Stimulated activated CD8-positive, alpha-beta memory T cell treated with anti-CD3 and anti-CD28 coated beads, Interleukin-4, amount 100 ng/mL, for 24 hours (primary cell): Measurements from ENCODE around the gene TSPAN18.

ENCODE experiments used
- DNase-seq: peaks from one replicate; pipeline ENCODE4 v3.0.0-alpha.2; 2020; ENCODE audit warnings: low read depth

The TSPAN18 gene

DNA sequence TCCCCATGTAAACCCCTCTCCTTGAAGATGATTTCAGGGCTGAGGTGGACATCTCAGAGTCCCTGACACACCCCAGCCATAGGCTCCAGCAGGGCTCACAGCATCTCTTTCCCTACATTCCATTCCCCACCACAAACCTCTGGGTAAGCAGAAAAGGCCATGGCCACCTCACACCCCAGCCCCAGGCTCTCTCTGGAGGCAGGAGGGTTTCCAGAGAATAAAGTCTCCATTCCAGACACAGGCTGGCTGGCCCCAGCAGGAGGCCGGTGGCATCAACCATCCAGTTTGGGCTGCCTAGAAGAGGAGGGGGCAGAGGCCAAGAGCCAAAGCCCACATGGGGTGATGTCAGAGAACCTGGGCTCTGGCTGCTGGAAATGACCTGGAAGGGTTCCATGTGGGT, 162.5 kb downstream of the TSPAN18 start:
- no peak for DNase-seq

DNA sequence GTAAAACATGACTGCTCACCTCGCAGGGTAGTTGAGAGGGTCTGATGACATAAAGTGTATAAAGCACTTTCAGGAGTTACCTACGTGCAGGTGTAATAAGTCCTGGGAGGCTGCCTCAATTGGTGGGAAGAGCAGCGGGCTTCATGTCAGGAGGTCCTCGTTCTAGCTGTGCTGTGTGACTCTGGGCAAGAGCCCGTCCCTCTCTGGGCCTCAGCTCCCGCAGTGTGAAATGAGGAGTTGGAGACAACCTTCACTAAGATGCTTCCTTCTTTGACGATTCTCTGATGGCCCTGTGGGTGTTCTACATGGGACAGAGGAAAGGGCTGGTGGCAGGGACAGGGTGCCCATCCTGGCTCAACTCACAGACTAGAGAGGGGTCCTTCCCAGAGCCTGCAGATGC, 166.1 kb downstream of the TSPAN18 start:
- no peak for DNase-seq

DNA sequence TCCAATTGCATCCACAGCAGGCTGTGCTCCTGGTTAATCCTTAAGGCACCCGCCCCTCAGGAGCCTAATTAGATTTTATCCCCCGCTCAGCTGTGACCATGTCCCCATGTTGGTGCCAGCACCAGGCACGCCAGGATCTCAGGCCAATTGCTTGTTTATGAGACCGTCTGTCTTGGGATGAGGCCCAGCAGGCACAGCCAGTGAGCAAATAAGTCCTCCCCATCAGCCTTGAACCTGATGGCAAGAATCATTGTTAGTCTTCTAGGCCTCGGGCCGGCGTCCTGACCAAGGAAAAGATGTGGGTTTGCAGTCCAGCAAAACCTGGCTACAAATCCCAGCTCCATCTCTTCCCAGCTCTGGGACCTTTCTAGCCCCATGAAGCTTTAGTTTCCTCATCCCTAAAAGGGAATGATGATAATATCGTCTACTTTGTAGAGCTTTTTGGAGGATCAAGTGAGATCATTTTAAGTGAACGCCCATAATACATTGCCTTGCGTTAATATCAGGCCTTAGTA, 166.6 kb downstream of the TSPAN18 start:
- no peak for DNase-seq

DNA sequence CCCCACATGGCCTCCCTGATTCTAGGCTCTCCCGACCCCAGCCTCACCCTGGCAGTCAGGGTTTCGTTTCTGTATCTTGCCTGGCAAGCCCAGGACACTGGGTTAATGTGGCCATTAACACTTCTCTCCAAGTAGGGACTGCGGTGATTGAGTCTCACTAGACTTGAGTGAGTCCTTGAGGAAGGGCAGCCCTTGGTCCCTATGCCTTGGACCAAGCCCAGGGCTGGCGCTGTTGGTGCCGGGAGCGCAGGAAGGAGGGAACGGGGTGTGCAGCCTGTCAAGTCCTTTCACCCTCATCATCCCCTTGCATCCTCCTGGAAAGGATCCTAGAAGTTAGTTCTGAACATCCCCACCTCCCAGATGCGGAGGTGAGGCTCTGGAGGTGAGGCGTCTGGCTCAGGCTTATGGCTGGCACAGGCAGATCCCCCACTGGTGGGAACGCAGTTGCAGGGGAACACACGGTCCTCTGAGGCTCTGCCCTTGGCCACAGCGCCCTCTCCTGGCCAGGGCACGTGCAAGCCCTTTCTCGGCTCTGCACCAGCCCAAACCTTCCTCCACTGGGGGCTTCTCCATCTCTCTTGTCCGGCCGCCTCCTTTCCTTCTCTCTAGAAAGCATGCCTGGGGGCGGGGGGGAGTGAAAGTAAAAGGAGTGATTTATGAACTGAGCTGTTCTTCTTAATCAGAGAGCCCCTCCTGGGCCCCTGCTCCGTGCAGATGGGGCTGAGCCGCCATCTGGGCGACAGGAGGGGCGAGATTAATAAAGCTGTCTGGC, 167.3 kb downstream of the TSPAN18 start:
- peak; percentile 55 for DNase-seq

DNA sequence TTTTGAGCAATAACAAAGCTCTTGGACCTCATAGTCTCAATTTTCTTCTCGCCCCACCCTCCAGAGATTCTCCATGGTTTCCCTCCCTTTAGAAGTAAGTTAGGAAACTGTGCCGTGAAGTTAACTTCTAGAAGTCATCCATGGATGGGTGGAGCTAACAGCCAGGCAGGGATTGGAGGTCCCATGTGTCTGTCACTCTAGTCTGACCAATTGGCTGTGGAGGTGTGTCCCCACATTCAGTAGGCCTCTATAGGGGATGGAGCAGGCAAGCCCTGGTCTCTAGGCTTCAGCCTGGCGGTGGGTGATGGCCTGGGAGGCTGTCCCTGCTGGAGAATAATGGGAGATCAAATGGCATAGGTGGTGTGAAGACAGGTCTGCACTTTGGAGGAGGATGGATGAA, 173.2 kb downstream of the TSPAN18 start:
- DNase-seq = peak; percentile 8

DNA sequence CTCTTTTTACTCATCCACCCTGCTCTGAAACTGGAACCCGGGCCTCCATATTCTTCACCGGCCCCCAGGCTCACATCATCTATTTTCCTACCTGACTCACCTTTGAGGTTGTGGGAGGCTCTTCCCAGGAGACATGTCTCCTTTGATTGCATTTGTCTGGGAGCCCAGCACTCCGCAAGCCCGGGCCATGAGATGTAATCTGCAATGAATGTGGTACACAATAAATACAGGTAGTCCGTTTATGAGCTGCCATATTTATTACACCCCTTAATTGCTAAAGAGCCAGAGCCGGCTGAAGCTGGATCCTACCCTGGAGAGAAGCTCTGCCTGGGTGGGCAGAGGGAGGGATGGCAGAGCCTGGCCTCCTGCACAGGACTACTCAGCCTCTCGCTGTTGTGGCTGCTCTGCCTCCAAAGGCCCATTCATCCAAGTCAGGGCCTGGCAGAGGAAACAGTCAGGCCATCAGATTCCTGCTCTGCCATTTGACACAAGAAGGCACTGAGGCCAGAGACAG, 174.4 kb downstream of the TSPAN18 start:
- DNase-seq = no peak

DNA sequence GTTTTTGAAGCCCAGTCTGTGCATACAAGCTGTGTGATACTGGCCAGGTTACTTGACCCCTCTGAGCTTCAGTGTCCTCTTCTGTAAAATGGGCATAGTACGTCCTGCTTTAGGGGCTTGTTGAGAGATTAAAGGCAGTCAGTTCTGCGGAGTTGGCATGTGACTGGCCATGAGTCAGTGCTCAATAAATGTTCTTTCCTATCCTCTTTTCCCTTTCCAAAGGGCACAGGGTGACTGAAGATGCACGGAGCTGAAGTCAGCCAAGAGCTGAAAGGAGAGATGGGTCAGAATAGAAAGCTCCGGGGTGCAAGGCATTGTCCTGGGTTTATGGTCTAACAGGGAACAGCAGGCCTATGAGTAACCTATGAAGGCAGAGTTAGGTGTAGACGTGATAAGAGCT, 175.0 kb downstream of the TSPAN18 start:
- no peak for DNase-seq

DNA sequence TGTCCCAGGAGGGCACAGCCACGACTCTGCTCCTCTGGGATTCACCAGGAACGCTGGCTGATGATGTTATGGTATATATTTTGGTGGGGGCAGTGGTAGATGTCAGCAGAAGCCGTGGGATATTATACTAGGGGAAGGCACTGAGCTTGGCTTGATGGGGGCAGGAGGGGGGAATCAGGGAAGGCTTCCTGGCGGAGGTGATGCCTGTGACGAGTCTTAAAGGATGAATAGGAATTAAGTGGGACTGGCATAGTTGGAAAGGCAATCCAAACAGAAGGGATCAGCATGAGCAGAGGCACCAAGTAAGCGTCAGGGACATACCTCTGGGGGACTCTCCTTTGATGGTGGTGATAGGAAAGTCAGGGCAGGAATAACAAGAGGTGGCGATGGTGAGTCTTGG, 176.3 kb downstream of the TSPAN18 start:
- no peak for DNase-seq

DNA sequence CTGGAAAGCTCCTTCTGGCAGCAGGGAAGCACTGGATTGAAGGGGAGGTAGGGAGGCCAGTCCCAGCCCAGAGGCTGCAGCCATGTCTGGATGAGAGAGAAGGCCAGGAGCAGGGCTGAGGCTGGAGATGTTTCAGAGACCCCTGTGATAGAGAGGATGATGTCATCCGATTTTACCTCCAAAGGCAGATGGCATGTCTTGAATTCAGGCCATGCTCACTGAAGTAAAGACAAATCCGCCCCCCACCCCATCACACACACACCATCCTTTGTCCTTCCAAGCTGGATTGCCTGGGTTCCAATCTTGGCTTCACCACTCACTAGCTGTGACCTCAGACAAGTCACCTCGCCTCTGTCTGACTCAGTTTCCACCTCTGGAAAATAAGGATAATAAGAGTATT, 176.8 kb downstream of the TSPAN18 start:
- DNase-seq = no peak

DNA sequence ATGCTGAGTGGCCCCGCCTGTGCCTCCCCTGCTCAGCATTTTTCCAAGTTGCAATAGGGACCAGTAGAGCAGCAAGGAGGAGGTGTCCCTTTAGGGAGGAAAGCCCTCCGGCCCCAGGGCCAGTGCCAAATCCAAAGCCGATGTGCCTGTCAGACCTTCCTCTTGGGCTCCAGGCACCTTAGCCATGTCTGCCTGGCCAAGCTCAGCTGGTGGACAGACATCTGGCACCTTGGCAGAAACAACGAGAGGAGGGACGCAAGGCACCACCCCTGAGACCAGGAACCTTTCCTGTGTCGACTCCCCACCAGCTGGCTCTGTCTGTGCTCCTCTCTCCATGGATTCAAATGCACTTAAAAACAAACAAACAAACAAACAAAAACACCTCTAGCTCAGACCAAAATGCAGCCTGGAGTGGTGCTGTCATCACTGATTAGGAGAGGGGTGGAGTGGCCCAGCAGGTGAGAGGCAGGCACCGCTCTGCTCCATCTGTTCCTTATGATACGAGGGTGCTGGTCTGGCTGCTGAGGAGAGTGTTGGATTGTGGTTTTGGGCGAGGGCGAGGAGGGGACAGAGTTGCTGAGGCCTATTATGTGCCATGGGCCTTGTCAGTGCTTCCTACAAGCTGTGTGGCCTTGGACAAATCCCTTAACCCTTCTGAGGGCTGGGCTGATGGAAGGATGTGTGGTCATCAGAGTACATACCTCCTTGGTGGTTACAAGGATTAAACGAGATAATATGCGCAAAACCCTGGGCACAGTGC, 177.7 kb downstream of the TSPAN18 start:
- no peak for DNase-seq

DNA sequence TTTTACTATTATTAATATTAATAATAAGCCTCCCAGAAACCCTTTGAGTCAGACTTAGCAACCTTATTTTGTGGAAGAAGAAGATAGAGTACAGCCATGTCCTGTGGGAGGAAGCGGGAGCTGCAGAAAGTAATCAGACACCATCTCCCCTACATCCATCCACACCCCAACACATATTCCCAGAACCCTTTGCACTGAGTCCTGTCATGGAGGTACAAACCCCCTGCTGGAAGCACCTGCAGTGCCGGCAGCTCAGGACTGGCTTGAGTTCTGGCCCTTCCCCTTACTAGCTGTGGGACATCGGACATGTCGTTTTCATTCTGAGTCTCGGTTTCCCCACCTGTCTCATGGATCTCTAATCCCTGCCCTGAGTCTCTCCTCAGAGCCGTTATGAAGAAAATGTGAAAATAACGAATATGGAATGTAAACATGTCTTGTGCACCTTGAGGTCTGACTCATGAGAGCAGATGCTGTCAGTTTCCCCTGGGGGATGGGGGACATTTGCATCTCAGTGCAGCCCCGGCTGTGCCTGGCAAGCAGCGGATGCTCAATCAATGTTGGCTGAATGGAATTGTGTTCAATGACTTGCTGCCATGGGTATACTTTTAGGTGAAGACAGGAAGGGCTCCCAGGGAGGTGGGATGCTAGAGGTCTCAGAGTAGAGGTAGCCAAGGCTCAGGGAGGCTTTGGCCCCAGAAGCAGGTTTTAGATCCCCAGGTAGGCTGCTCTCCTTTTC, 178.5 kb downstream of the TSPAN18 start:
- DNase-seq = no peak

DNA sequence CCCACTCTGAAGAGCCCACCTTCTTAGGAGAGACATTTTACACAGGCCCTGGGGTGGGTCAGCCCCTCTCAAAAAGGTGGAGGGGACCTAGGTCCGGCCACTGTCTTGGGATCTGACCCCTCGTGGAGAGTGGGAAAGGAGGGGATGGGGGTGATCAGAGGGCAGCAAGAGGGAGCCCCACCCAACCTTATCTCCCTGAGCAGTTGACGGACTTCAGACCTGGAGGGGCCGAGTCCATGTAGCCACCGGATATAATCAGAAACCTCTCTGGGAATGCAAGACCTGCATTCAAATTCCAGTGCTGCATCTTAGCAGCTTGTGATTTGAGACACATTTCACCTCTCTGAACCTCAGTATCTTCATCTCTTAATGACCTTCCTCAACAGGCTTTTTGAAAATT, 179.9 kb downstream of the TSPAN18 start:
- no peak for DNase-seq

DNA sequence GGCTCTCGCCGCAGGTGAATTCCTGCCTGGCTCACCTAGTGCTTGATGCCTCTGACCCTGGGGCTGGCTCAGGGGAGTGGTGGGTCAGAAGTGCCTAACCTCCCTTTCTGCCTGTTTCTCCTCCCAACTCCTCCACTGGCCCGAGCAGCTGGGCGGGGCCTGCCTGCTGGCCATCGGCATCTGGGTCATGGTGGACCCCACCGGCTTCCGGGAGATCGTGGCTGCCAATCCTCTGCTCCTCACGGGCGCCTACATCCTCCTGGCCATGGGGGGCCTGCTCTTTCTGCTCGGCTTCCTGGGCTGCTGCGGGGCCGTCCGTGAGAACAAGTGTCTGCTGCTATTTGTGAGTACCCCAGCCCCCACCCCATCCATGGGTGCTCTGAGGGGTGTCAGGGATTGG, 182.8 kb downstream of the TSPAN18 start:
- no peak for DNase-seq

DNA sequence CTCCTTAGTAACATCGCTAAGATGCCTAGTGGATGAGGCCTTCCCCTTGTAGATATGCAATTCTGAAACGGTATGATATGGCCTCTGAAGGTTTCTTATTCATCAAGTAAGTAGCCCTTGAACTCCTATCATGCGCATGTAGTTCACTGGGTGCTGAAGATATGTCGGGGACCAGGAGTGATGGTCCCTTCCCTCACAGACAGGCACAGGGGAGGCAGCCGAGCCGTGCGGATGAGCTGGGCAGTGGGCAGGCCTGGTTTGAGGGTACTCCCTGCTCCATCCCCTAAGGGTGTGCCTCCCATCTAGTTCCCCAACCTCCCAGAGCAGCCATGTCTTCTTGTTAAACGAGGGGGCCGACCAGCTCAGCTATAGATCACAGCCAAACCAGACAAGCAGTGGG, 183.8 kb downstream of the TSPAN18 start:
- no peak for DNase-seq

DNA sequence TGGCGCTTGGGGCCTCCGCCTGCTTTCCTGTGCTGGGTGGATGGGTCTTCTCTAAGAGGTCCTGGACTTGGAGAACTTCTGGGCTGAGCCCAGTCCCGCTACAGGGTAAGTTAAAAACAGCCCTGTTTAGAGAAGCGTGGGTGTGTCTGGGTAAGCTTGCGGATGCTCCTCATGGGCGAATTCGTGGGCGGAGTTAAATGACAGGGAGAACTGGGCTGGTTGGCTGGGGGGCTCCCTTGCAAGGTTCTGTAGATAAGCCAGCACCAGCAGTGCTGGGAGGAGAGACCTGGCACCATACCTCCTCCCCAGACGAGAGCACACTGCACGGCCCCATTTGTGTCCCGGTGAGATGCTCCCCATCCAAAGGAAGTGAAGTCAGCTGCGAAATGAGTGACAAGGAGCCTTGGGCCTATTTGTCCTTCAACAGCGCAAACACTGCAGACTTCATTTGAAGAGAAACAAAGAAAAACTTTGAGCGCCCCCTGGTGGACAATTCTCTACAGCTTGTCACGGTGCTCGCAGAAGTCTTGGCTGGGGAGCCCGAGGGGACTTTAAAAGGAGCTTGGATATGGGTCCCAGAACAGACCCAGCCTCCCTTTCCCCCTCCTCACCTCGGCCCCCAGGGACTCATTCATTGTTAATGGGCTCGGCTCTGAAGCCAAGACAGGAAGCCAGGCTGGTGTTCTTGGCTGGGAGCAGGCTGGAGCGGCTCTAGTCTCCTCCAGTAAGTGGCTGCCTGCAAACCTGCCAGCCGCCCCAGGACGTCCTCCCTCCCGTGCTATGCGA, 184.5 kb downstream of the TSPAN18 start:
- DNase-seq = peak; percentile 74

DNA sequence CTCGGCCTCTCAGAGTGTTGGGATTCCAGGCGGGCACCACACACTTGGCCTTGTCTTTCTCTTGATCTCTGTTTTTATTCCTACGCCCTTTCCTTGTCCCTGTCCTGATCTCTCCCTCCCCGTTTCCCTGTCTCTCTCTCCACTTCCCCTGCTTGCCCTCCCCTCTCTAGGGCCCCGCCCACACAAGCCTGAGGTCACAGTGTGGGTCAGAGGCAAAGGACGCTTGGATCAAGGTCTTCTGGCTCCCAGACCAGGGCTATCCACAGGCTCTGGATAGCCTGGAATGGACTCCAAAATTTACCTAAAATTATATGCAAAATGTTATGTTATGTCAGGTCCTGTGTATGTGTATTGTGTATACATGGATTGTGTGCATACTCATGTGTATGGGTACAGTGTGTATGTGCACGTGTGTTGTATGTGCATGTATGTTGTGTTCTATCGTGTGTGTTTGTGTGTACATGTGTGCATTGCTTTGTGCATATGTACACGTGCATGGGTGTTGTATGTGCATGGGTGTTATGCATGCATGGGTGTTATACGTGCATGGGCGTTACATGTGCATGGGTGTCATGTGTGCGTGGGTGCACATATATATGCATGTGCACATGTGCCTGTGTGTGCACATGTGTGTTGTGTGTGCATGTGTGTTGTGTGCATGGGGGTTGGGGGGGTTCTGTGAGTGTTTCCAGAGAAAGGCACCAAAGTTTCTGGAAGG, 185.7 kb downstream of the TSPAN18 start:
- DNase-seq = no peak

DNA sequence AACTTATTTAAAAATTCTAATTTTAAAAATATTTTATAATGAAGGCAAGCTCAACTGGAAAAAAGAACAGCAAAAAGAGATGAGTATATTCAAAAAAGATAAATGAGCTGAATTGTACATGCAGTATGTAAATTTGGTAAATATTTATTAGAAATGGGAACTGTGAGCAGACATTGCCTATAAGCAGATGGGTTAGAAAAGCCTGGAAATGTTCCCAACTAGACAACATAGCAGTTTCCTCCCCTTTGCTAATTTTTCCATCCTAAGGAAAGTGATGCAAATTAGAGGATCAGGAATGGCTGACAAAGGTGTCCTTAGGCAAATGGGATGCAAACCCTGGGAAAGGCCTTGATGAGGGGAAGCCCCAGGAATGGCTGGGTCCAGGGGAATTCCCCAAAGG, 186.7 kb downstream of the TSPAN18 start:
- DNase-seq = no peak

DNA sequence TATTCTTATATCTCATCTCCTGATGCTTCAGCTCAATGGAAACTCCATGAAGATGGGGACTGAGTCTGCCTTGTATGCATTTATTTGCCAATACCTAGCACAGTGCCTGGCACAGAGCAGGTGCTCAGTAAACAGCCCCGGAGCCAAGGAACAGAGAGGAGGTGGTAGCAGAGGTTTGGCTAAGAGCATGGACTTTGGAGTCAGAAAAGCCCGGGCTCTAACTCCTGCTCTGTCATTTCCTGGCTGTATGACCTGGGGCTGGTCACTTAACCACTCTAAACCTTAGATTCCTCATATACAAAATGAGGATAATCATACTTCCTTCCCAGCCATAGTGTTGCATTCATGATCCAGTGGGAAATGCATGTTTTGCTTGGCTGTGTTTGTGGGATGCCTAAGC, 187.3 kb downstream of the TSPAN18 start:
- DNase-seq = no peak

DNA sequence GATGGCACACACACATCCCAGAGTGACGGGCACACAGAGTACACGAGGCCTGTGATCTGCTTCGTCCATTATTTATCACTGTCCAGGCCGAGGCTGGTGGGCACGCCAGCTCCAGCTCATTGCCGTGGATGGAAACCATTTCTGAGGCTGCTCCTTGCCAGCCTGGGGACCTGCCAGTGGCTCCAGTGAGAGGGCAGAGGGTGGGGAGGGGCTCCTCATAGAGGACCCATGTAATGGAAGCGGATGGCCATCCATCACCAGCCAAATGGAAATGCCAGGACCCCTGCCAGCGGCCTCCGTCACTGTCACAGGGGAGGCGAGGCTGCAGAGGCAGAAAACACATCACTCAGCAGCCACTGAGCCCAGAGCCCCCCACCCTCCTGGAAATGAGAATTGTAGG, 188.2 kb downstream of the TSPAN18 start:
- no peak for DNase-seq

DNA sequence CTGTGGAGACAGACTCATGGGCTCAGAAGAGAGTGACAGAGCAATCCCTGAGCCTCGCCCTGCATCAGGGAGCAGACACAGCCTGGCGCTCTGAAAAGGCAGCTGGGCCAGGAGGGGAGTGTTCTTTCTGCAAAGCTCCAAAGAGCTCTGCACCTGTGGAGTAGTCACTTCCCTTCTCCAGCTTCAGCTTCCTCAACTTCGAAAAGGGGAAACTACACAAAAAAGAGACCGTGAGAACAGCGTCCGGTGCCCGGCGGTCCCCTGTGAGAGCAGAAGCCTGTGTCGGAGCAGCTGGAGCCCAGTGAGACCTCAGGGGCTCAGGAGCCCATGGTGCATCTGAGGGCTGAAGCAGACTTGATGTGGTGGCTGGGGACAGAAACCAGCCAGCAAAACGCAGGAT, 188.9 kb downstream of the TSPAN18 start:
- DNase-seq = no peak

DNA sequence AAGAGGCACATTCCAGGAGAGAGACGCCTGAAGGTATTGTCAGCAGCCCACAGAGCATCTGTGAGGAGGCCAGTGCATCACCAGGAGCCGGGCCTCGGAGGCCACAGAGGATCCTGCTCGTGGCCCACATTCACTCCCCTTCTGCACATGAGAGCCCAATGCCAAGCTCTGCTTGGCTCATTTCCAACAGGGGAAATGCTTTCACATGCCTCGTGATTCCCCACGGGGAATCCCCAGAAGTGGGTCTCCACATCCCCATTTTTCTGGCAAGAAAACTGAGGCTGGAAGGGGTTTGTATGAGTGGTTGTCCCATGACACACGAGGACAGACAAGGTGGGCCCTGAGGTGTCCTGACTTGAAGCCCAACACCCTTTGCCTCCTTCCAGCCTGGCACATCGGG, 189.6 kb downstream of the TSPAN18 start:
- no peak for DNase-seq
